KMS-11 (cell line): Measurements from ENCODE around the gene TMEM143.

Source experiments
- H2AFZ ChIP-seq: fragments of 200-600 bp; sonication (generic); 2 replicates; pipeline ENCODE4 v1.6.1; 2016; ENCODE audit warnings: antibody characterized with exemption, mixed run types, low read depth
- H3K27ac ChIP-seq: fragments of 200-600 bp; sonication (generic); 2 replicates; pipeline ENCODE4 v1.6.1; 2016; ENCODE audit warnings: mild to moderate bottlenecking, mixed run types
- H3K27me3 ChIP-seq: fragments of 200-600 bp; sonication (generic); 2 replicates; pipeline ENCODE4 v1.6.1; 2017; ENCODE audit warnings: mild to moderate bottlenecking, low read depth, mixed run types, moderate library complexity; ENCODE audit not compliant: insufficient read depth
- H3K36me3 ChIP-seq: fragments of 200-600 bp; sonication (generic); 2 replicates; pipeline ENCODE4 v1.6.1; 2017; ENCODE audit warnings: mild to moderate bottlenecking, mixed run types; ENCODE audit not compliant: insufficient read depth
- H3K4me1 ChIP-seq: fragments of 200-600 bp; sonication (generic); 2 replicates; pipeline ENCODE4 v1.6.1; 2016; ENCODE audit warnings: mild to moderate bottlenecking, low read depth, mixed run types; ENCODE audit not compliant: poor library complexity, severe bottlenecking
- H3K4me2 ChIP-seq: fragments of 200-600 bp; sonication (generic); 2 replicates; pipeline ENCODE4 v1.7.0; 2016; ENCODE audit warnings: mild to moderate bottlenecking, mixed run types
- H3K4me3 ChIP-seq: fragments of 200-600 bp; sonication (generic); IDR thresholded peaks from 2 replicates; pipeline ENCODE4 v1.6.1; 2017; ENCODE audit warnings: low read depth, low read length, mixed read lengths; ENCODE audit not compliant: insufficient read depth
- H3K79me2 ChIP-seq: fragments of 200-600 bp; sonication (generic); 2 replicates; pipeline ENCODE4 v1.6.1; 2016; ENCODE audit warnings: low read depth, mixed run types; ENCODE audit not compliant: insufficient read depth
- H3K9ac ChIP-seq: fragments of 200-600 bp; sonication (generic); 2 replicates; pipeline ENCODE4 v1.6.1; 2016; ENCODE audit warnings: mild to moderate bottlenecking, mixed run types
- H4K20me1 ChIP-seq: fragments of 200-600 bp; sonication (generic); 2 replicates; pipeline ENCODE4 v1.6.1; 2016; ENCODE audit warnings: mild to moderate bottlenecking, mixed run types; ENCODE audit not compliant: insufficient read depth
- CTCF ChIP-seq: fragments of 200-600 bp; sonication (generic); conservative IDR thresholded peaks from 2 replicates; pipeline ENCODE4 v1.6.1; 2017; ENCODE audit warnings: low read depth, mild to moderate bottlenecking, antibody characterized with exemption, low read length, moderate library complexity, mixed read lengths

TMEM143 gene

GRCh38 chr19:48355365-48355954 lies 8.3 kb downstream of the TMEM143 start:
- H3K27me3 ChIP-seq, result no peaks in the 10 kb centered on the region
- H3K27ac ChIP-seq, result no peak overlapping the region
- H3K9ac ChIP-seq, result no peak overlapping the region
- H2AFZ ChIP-seq, result no peak overlapping the region
- H4K20me1 ChIP-seq, result no peaks in the 10 kb centered on the region
- TF ChIP-seq CTCF, result no peak
- H3K36me3 ChIP-seq, result no peaks in the 10 kb centered on the region
- no peak overlapping the region for H3K4me3 ChIP-seq
- H3K4me2 ChIP-seq, result no peak overlapping the region
- no peaks in the 10 kb centered on the region for H3K79me2 ChIP-seq
- H3K4me1 ChIP-seq, result peaks cover 8% of the 10 kb centered on the region

GRCh38 chr19:48354332-48354992 lies 9.3 kb downstream of the TMEM143 start:
- H3K27ac ChIP-seq, result no peak overlapping the region
- no peaks in the 10 kb centered on the region for H3K79me2 ChIP-seq
- TF ChIP-seq CTCF, result no peak
- H3K27me3 ChIP-seq, result no peaks in the 10 kb centered on the region
- no peak overlapping the region for H3K4me3 ChIP-seq
- H2AFZ ChIP-seq, result no peak overlapping the region
- peaks cover 8% of the 10 kb centered on the region for H3K4me1 ChIP-seq
- H3K4me2 ChIP-seq, result no peak overlapping the region
- no peaks in the 10 kb centered on the region for H4K20me1 ChIP-seq
- H3K9ac ChIP-seq, result no peak overlapping the region
- no peaks in the 10 kb centered on the region for H3K36me3 ChIP-seq

- H4K20me1 ChIP-seq, result no peaks in the 10 kb centered on the region
- H3K36me3 ChIP-seq, result no peaks in the 10 kb centered on the region
- H3K4me1 ChIP-seq, result peaks cover 8% of the 10 kb centered on the region
- no peak overlapping the region for H2AFZ ChIP-seq
- H3K4me3 ChIP-seq, result no peak overlapping the region
- H3K27me3 ChIP-seq, result no peaks in the 10 kb centered on the region
- no peak overlapping the region for H3K27ac ChIP-seq
- no peak overlapping the region for H3K4me2 ChIP-seq
- H3K9ac ChIP-seq, result no peak overlapping the region
- TF ChIP-seq CTCF, result no peak
- no peaks in the 10 kb centered on the region for H3K79me2 ChIP-seq
Observed at GRCh38 chr19:48353677-48354076, 10.1 kb downstream of the TMEM143 start.

GRCh38 chr19:48351341-48351752 lies 12.4 kb downstream of the TMEM143 start:
- no peaks in the 10 kb centered on the region for H3K36me3 ChIP-seq
- no peaks in the 10 kb centered on the region for H3K27me3 ChIP-seq
- peak; percentile 93 for TF ChIP-seq CTCF
- no peak overlapping the region for H3K27ac ChIP-seq
- H3K4me1 ChIP-seq, result peaks cover 8% of the 10 kb centered on the region
- H4K20me1 ChIP-seq, result no peaks in the 10 kb centered on the region
- H2AFZ ChIP-seq, result no peak overlapping the region
- no peak overlapping the region for H3K9ac ChIP-seq
- no peak overlapping the region for H3K4me2 ChIP-seq
- no peak overlapping the region for H3K4me3 ChIP-seq
- H3K79me2 ChIP-seq, result no peaks in the 10 kb centered on the region
